ENCODE measurements around the gene CEL.

- TF ChIP-seq POLR2AphosphoS5 (IDR thresholded peaks at IDR 0.05; ENCODE audit: low read depth, low read length) = peak; percentile 38; the same call in 1 of the 2 replicates
- TF ChIP-seq POLR2A (IDR thresholded peaks at IDR 0.05; ENCODE audit: low read depth, low read length) = no peak
- TF ChIP-seq SPI1 (IDR thresholded peaks at IDR 0.05; ENCODE audit: low read depth, low read length) = no peak
Observed at GRCh38 chr9:133098104-133098754, 36.4 kb downstream of the CEL start.

All from GM12891 (cell line).